ENCODE measurements around the gene AQP11. TPM values are rescaled to one million over a fixed set of nuclear protein-coding genes. Genes with fewer than 3 reads are reported as not detected.

AQP11 gene, protein sequence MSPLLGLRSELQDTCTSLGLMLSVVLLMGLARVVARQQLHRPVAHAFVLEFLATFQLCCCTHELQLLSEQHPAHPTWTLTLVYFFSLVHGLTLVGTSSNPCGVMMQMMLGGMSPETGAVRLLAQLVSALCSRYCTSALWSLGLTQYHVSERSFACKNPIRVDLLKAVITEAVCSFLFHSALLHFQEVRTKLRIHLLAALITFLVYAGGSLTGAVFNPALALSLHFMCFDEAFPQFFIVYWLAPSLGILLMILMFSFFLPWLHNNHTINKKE
- total RNA-seq = 10 to 100 TPM in 1 of 2 donors, 1 to 10 TPM in 1; 9.7 to 16.6 TPM
- polyA plus RNA-seq = 10 to 100 TPM in 1 of 2 donors, 1 to 10 TPM in 1; 4.7 to 15.2 TPM

- Histone ChIP-seq H3K9ac (ENCODE audit: low read depth in 1 of 2, low read length in 2 of 2) (peak within 1 kb of the TSS; percentile 55 to 81), H3K4me1 (ENCODE audit: control insufficient read depth in 4 of 4, insufficient read depth in 4 of 4, low read length in 3 of 4) (peaks cover 1 to 35% (median 20%) of the 10 kb centered on the region in 4 donors), H3K9me3 (ENCODE audit: control insufficient read depth in 4 of 4, low read length in 3 of 4) (no peaks in the 10 kb centered on the region), H3K27ac (ENCODE audit: low read depth in 1 of 2, low read length in 2 of 2) (peak within 1 kb of the TSS; percentile 49 to 90), H3K27me3 (ENCODE audit: control insufficient read depth in 4 of 4, insufficient read depth in 4 of 4, low read length in 3 of 4) (no peaks in the 10 kb centered on the region), H3K36me3 (ENCODE audit: control insufficient read depth in 4 of 4, insufficient read depth in 3 of 4, low read depth in 1 of 4, low read length in 3 of 4) (no peaks in the 10 kb centered on the region), H3K4me3 (ENCODE audit: low read depth in 1 of 3, low read length in 3 of 3) (peak within 1 kb of the TSS; percentile 54 to 92 (median 61))
- WGBS = under 1% methylated on average over 75 of the region's 75 CpGs
- DNase-seq (ENCODE audit: low spot score) = peak; percentile 81
- TF ChIP-seq, protein P1, sequence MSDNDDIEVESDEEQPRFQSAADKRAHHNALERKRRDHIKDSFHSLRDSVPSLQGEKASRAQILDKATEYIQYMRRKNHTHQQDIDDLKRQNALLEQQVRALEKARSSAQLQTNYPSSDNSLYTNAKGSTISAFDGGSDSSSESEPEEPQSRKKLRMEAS (IDR thresholded peaks at IDR 0.05) = peak; percentile 18
- TF ChIP-seq EGR1 (IDR thresholded peaks at IDR 0.05; ENCODE audit: low read depth in 2 of 2) (no peak), HNF4A (conservative IDR thresholded peaks at IDR 0.05) (peak; percentile 81 to 86), FOXA2 (IDR thresholded peaks at IDR 0.05) (no peak), TAF1 (conservative IDR thresholded peaks at IDR 0.05) (no peak), YY1 (IDR thresholded peaks at IDR 0.05) (no peak), HNF4G (IDR thresholded peaks at IDR 0.05) (peak; percentile 91), FOXA1 (IDR thresholded peaks at IDR 0.05) (no peak), RAD21 (IDR thresholded peaks at IDR 0.05) (no peak), SP1 (IDR thresholded peaks at IDR 0.05) (peak; percentile 76), RXRA (IDR thresholded peaks at IDR 0.05) (peak in 1 of 2 donors; percentile 28), JUND (IDR thresholded peaks at IDR 0.05) (peak; percentile 42 to 49)
- TF ChIP-seq, protein P2, sequence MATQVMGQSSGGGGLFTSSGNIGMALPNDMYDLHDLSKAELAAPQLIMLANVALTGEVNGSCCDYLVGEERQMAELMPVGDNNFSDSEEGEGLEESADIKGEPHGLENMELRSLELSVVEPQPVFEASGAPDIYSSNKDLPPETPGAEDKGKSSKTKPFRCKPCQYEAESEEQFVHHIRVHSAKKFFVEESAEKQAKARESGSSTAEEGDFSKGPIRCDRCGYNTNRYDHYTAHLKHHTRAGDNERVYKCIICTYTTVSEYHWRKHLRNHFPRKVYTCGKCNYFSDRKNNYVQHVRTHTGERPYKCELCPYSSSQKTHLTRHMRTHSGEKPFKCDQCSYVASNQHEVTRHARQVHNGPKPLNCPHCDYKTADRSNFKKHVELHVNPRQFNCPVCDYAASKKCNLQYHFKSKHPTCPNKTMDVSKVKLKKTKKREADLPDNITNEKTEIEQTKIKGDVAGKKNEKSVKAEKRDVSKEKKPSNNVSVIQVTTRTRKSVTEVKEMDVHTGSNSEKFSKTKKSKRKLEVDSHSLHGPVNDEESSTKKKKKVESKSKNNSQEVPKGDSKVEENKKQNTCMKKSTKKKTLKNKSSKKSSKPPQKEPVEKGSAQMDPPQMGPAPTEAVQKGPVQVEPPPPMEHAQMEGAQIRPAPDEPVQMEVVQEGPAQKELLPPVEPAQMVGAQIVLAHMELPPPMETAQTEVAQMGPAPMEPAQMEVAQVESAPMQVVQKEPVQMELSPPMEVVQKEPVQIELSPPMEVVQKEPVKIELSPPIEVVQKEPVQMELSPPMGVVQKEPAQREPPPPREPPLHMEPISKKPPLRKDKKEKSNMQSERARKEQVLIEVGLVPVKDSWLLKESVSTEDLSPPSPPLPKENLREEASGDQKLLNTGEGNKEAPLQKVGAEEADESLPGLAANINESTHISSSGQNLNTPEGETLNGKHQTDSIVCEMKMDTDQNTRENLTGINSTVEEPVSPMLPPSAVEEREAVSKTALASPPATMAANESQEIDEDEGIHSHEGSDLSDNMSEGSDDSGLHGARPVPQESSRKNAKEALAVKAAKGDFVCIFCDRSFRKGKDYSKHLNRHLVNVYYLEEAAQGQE (IDR thresholded peaks at IDR 0.05) = peak; percentile 63
- TF ChIP-seq, protein P3, sequence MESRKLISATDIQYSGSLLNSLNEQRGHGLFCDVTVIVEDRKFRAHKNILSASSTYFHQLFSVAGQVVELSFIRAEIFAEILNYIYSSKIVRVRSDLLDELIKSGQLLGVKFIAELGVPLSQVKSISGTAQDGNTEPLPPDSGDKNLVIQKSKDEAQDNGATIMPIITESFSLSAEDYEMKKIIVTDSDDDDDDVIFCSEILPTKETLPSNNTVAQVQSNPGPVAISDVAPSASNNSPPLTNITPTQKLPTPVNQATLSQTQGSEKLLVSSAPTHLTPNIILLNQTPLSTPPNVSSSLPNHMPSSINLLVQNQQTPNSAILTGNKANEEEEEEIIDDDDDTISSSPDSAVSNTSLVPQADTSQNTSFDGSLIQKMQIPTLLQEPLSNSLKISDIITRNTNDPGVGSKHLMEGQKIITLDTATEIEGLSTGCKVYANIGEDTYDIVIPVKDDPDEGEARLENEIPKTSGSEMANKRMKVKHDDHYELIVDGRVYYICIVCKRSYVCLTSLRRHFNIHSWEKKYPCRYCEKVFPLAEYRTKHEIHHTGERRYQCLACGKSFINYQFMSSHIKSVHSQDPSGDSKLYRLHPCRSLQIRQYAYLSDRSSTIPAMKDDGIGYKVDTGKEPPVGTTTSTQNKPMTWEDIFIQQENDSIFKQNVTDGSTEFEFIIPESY (IDR thresholded peaks at IDR 0.05) = peak; percentile 37
Measured at GRCh38 chr11:77589521-77590193, at the start of gene AQP11. AQP11 (plus strand) TSS chr11:77589953; CDS start chr11:77589993, 40 bp downstream.

DNA sequence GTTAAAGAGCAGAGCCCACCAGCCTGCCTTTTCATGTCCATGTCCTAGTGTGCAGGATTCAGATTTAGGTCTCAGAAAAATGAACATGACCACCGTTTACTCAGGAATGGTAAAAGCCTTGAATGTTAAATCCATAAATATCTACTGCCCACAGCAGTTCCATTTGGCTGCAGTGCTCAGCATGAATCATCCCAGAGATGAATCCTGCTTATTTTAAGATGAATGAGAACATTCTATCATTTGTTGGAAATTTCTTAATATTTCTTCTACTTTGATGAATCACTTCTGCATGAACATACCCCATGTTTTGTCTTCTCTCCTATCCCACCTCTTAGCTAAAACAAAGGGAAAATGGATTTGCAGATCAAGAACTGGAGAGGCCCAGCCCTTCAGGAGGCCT lies 47.5 kb upstream of the AQP11 start:
- Histone ChIP-seq H3K4me3 (ENCODE audit: low read depth in 1 of 3, low read length in 3 of 3) (no peak overlapping the region), H3K9me3 (ENCODE audit: control insufficient read depth in 4 of 4, low read length in 3 of 4) (no peaks in the 10 kb centered on the region), H3K4me1 (ENCODE audit: control insufficient read depth in 4 of 4, insufficient read depth in 4 of 4, low read length in 3 of 4) (no peaks in the 10 kb centered on the region), H3K27me3 (ENCODE audit: control insufficient read depth in 4 of 4, insufficient read depth in 4 of 4, low read length in 3 of 4) (no peaks in the 10 kb centered on the region), H3K36me3 (ENCODE audit: control insufficient read depth in 4 of 4, insufficient read depth in 3 of 4, low read depth in 1 of 4, low read length in 3 of 4) (no peaks in the 10 kb centered on the region), H3K27ac (ENCODE audit: low read depth in 1 of 2, low read length in 2 of 2) (no peak overlapping the region), H3K9ac (ENCODE audit: low read depth in 1 of 2, low read length in 2 of 2) (no peak overlapping the region)
- 77% methylated on average over 1 of the region's 1 CpG for WGBS
- DNase-seq (ENCODE audit: low spot score) = no peak
- TF ChIP-seq RAD21 (IDR thresholded peaks at IDR 0.05) (no peak), EGR1 (IDR thresholded peaks at IDR 0.05; ENCODE audit: low read depth in 2 of 2) (no peak), RXRA (IDR thresholded peaks at IDR 0.05) (no peak), SP1 (IDR thresholded peaks at IDR 0.05) (no peak), NR2F2 (IDR thresholded peaks at IDR 0.05) (no peak), JUND (IDR thresholded peaks at IDR 0.05) (no peak)

Data from liver (tissue), 9 donors.